Hematopoietic multipotent progenitor cell treated with erythropoietin and hydrocortisone succinate and interleukin-3 and kit ligand, for 6 days (in vitro differentiated cells): ENCODE data around the gene TPI1.
A peak's percentile ranks its signal among the peaks of the same experiment; 100 is the strongest.

Experiments
- DNase-seq: peaks from one replicate; pipeline ENCODE4 v3.0.0-alpha.2; 2015

Gene TPI1

DNA sequence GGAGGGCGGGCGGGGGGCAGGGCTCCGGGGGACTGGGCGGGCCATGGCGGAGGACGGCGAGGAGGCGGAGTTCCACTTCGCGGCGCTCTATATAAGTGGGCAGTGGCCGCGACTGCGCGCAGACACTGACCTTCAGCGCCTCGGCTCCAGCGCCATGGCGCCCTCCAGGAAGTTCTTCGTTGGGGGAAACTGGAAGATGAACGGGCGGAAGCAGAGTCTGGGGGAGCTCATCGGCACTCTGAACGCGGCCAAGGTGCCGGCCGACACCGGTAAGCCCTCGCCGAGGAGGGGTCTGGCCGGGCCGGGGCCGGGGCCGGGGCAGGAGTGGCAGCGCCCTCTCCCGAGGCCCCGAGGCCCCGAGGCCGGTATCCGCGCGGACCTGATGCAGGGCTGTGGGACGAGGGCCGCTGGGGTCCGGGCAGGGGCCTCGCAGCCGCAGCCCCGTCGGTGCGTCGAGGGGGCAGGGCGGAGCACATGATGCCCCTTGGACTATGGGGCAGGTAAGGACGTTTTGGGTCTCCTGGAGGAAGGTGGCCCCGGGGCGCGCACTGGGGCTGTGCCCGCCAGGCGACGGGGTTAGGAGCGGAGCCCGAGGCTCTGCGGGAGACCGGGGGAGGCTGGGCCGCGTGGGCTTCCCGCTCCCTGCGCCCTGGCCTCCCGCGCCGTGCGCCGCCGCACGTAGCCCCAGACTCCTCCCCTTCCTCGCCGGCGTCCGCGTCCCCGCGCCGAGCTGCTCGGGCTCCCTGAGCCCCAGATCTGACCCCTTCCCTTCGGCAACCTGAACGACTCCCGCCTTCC is at the start of gene TPI1:
TSS of gene TPI1 (plus strand) at position 119 of the 798 bp plus-strand sequence. CDS start at position 155, 36 bp downstream.
- peak; percentile 90 for DNase-seq

GRCh38 chr12:6817662-6818157 is 49.6 kb upstream of the TPI1 start:
- no peak for DNase-seq

- DNase-seq: no peak
Observed at GRCh38 chr12:6818222-6818621, 49.1 kb upstream of the TPI1 start.

GRCh38 chr12:6818645-6819044 is 48.7 kb upstream of the TPI1 start:
- DNase-seq: no peak

GRCh38 chr12:6819106-6820030 is 48.0 kb upstream of the TPI1 start:
- DNase-seq: no peak

DNA sequence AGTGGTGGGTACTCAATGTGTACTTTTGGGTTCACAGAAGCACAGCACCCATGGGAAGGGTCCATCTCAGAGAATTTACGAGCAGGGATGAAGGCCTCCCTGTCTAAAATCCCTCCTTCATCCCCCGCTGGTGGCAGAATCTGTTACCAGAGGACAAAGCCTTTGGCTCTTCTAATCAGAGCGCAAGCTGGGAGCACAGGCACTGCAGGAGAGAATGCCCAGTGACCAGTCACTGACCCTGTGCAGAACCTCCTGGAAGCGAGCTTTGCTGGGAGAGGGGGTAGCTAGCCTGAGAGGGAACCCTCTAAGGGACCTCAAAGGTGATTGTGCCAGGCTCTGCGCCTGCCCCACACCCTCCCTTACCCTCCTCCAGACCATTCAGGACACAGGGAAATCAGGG is 47.2 kb upstream of the TPI1 start:
- DNase-seq: no peak

DNA sequence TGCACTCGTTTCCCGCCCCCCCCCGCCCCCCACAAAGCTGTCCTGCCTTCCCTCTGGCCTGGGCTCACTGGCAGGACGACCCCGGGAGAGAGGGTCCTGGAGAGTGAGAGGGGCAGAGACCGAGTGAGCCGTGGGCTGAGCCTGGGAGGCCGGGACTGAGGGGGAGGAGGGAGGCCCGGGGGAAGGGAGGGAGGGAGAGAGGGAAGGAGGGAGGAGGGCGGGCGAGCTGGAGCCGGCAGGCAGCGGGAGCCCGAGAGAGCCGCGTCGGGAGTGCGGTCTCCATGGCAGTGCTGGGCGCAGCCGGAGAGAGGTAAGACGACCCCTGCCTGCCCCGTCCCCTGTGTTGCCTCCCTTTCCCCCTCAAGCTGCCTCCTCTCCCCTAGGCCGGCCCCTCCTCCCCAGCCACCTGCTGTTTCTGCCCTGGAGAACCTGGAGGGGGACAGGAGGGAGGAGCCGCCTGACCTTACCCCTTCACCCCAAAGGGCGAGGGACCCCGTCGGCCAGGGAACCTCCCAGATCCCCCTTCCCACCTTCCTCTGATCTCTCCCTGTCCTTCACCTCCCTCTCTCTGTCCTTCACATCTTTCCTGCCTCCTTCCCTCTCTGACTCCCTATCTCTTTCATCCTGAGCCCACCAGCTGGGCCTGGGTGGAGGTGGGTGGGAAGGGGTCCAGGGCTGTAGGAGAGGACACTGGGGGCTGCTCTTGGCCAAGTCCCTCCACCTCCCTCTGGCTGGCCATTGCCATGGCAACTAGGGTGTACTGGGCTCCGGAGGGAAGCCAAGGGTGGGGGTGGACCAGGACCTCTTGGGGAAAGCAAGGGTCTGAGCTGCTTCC is 45.5 kb upstream of the TPI1 start, which contains the start of gene GPR162:
TSS of gene GPR162 (plus strand) at position 231 of the 835 bp plus-strand sequence. CDS start 2,078 bp downstream, outside the sequence.
- peak; percentile 38 for DNase-seq

GRCh38 chr12:6822426-6823135 is 44.8 kb upstream of the TPI1 start:
- no peak for DNase-seq

- DNase-seq: no peak
Observed at GRCh38 chr12:6823182-6824084, 43.9 kb upstream of the TPI1 start.

GRCh38 chr12:6824085-6824775 is 43.1 kb upstream of the TPI1 start:
- no peak for DNase-seq

DNA sequence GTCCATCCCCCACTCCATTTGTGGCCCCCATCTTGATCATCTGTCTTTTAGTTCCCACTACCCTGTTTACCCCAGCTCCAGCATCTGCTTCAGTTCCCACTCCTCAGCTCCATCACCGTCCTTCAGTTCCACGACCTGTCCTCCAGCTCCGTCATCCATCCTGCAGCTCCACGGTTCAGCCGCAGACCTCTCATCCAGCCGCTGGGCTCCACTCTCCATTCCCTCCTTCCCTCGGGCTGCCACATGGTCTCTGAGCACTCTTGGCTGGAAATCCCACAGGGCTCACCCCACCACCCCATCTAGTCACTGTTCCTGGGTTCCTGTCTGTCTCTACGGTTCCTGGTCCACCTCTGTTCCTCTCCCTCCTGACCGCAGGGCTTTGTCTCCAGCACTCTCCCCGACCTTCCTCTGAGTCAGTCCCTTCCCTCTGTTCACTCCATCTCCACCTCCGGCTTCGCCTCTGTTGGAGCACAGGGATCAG is 42.4 kb upstream of the TPI1 start:
- DNase-seq: no peak

GRCh38 chr12:6825398-6826124 is 41.8 kb upstream of the TPI1 start:
- peak; percentile 85 for DNase-seq

- DNase-seq: no peak
Observed at GRCh38 chr12:6826125-6826733, 41.1 kb upstream of the TPI1 start.

DNA sequence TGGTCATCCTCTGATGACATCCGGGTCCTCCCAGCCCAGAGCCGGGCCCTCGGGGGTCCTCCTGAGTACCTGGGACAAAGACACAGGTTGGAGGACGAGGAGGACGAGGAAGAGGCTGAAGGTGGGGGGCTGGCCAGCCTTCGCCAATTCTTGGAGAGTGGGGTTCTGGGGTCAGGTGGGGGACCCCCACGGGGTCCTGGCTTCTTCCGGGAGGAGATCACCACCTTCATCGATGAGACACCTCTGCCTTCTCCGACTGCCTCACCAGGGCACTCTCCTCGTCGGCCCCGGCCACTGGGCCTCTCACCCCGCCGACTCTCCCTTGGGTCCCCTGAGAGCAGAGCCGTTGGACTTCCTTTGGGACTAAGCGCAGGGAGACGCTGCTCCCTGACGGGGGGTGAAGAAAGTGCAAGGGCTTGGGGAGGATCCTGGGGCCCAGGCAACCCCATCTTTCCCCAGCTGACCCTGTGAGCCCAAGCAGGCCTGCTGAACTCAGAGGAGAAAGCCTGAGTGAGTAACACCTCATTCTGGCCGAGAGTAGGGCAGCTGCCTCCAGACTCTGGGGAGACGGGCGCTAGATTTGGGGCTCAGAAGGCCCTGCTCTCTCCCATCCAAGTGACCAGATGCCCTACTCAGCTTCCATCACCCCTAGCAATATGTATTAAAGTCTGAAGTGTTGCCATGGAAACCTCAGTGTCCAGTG is 40.4 kb upstream of the TPI1 start:
- no peak for DNase-seq

DNA sequence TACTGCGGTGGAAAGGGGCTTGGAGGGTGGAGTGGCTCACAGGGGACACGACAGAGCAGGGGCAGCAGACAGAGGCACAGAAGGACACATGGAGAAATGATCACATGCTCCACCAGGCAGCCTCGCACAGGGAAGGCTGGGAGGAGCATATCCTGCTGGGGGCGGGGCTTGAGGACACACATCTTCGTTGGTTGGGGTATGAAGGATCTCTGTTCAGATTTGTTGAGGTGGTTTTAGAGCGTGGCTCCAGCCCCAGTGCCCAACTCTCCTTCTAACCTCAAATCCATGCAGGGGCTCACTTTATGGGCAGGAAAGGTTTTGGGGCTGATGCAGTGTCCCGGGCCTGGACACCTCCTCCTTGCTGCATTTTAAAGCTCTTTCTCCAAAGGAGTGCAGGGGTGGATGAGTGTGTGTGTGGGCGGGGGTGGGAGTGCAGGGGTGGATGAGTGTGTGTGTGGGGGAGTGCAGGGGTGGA is 39.9 kb upstream of the TPI1 start:
- peak; percentile 65 for DNase-seq

DNA sequence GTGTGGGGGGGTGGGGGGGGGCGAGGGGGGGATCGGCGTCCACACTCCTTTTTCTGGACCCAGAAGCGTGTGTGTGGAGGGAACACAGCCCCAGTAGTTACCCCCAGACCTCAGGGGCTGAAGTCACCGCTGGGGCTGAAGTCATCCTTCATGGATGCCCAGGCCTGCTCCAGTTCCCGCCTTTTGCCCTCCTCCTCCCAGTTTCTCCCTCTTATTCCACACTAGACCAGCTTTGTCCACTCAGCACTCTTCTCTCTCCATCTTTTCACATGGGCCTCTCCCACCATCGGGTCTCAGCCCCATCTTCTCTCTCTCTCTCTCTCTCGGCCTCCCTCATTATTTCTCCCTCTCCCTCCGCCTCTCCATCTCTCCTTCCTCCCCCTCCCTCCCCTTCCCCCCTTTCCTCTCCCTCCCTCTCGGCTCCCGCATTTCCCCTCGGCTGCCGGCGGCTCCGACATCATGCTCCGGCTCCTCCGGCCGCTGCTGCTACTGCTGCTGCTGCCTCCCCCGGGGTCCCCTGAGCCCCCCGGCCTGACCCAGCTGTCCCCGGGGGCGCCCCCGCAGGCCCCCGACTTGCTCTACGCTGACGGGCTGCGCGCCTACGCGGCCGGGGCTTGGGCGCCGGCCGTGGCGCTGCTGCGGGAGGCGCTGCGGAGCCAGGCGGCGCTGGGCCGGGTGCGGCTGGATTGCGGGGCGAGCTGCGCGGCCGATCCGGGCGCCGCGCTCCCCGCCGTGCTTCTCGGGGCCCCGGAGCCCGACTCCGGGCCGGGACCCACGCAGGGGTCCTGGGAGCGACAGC is 39.1 kb upstream of the TPI1 start, which contains the start of gene P3H3:
TSS of gene P3H3 (plus strand) at position 426 of the 799 bp plus-strand sequence. CDS start at position 460, 34 bp downstream.
- DNase-seq: no peak
